RWPE2 (cell line): ENCODE data around the gene ASCL5.
A peak's percentile ranks its signal among the peaks of the same experiment; 100 is the strongest.

Experiments
- ATAC-seq: fragments of 200-7000 bp; cut with Tn5 transposase; 3 replicates; pipeline ENCODE4 v1.9.1; 2021; ENCODE audit warnings: low read depth
- DNase-seq: peaks from one replicate; pipeline ENCODE4 v3.0.0-alpha.2; 2020; ENCODE audit warnings: low spot score
- H3K27ac ChIP-seq: fragments of 450-650 bp; 2 replicates; pipeline ENCODE4 v1.5.1; 2017; ENCODE audit warnings: mild to moderate bottlenecking; ENCODE audit not compliant: poor library complexity, severe bottlenecking
- H3K27me3 ChIP-seq: fragments of 250-450 bp; sonication (Bioruptor Pico); 2 replicates; pipeline ENCODE4 v1.5.1; 2021; ENCODE audit warnings: mild to moderate bottlenecking, moderate library complexity; ENCODE audit not compliant: insufficient read depth, poor library complexity, severe bottlenecking
- H3K36me3 ChIP-seq: fragments of 250-450 bp; sonication (Bioruptor Pico); 2 replicates; pipeline ENCODE4 v1.5.1; 2020; ENCODE audit warnings: low read depth, mild to moderate bottlenecking, moderate library complexity
- H3K4me1 ChIP-seq: fragments of 250-450 bp; sonication (Bioruptor Pico); 2 replicates; pipeline ENCODE4 v1.5.1; 2021; ENCODE audit warnings: mild to moderate bottlenecking, moderate library complexity; ENCODE audit not compliant: insufficient read depth, poor library complexity, severe bottlenecking
- H3K4me3 ChIP-seq: fragments of 250-450 bp; sonication (Bioruptor Pico); 2 replicates; pipeline ENCODE4 v1.5.1; 2021; ENCODE audit warnings: mild to moderate bottlenecking, moderate library complexity; ENCODE audit not compliant: severe bottlenecking
- H3K9me3 ChIP-seq: fragments of 250-450 bp; sonication (Bioruptor Pico); 2 replicates; pipeline ENCODE4 v1.5.1; 2021; ENCODE audit warnings: mild to moderate bottlenecking, moderate library complexity; ENCODE audit not compliant: severe bottlenecking
- TF ChIP-seq, protein P1 (sequence below): fragments of 450-650 bp; IDR thresholded peaks from one replicate; pipeline ENCODE4 v1.5.1; 2017; ENCODE audit warnings: mild to moderate bottlenecking, moderate library complexity; ENCODE audit not compliant: poor library complexity, severe bottlenecking

Gene ASCL5

DNA sequence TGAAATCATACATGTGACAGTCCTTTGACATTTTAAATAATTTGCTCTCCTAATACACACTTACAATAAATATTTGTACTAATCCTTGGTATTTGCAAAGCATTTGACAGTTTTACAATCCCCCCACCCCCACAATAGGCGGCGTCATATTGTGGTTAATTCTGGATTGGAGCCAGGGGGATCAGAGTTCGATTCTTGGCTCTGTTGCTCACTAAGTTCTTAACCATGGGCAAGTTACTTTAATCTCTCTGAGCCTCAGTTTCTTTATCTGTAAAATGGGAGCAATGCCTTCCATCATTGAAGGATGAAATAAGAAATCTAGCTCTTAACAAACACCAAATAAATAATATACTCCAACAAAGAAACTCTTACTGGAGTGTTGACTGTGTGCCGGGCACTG lies 38.6 kb downstream of the ASCL5 start:
- no peaks in the 10 kb centered on the region for H3K27me3 ChIP-seq
- H3K27ac ChIP-seq, result no peak overlapping the region
- ATAC-seq, result no peak
- H3K36me3 ChIP-seq, result no peaks in the 10 kb centered on the region
- DNase-seq, result no peak
- H3K4me1 ChIP-seq, result no peaks in the 10 kb centered on the region
- TF ChIP-seq, protein P1, sequence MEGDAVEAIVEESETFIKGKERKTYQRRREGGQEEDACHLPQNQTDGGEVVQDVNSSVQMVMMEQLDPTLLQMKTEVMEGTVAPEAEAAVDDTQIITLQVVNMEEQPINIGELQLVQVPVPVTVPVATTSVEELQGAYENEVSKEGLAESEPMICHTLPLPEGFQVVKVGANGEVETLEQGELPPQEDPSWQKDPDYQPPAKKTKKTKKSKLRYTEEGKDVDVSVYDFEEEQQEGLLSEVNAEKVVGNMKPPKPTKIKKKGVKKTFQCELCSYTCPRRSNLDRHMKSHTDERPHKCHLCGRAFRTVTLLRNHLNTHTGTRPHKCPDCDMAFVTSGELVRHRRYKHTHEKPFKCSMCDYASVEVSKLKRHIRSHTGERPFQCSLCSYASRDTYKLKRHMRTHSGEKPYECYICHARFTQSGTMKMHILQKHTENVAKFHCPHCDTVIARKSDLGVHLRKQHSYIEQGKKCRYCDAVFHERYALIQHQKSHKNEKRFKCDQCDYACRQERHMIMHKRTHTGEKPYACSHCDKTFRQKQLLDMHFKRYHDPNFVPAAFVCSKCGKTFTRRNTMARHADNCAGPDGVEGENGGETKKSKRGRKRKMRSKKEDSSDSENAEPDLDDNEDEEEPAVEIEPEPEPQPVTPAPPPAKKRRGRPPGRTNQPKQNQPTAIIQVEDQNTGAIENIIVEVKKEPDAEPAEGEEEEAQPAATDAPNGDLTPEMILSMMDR, result no peak
- no peaks in the 10 kb centered on the region for H3K9me3 ChIP-seq
- no peak overlapping the region for H3K4me3 ChIP-seq

DNA sequence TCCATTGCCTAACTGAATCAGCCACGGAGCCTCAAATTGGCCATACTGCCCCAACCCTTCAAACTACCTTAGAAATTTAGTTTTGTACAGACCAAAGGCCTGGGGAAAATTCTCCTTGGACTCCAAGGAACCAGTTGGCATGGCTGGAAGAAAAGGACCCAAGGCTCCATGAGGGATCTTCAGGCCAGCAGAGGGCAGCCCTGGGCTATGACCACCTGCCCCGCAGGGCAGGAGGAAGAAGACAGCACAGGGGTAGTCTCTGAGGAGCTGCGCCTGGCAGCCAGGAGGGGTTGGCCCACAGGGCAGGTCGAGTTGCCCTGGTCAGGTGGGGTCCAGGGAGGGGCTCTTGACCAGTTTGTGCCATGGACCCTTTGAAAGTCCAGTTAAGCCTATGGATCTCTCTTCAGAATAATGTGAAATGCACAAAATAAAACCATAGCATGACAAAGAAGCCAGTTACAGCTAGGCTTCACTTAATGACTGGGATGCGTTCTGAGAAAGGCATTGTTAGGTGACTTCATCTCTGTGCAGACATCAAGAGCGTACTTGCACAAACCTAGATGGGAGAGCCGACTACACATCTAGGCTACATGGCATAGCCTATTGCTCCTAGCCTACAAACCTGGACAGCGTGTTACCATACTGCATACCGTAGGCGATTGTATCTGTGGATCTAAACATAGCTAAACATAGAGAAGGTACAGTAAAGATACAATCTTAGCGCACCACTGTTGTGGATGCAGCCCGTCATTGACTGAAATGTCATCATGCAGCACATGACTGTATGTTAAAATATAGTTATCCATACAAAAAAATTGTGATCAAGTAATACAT lies 40.9 kb downstream of the ASCL5 start:
- ATAC-seq (peak; percentile 84), DNase-seq (no peak)
- Histone ChIP-seq H3K4me1 (no peaks in the 10 kb centered on the region), H3K9me3 (no peaks in the 10 kb centered on the region), H3K4me3 (no peak overlapping the region), H3K36me3 (no peaks in the 10 kb centered on the region), H3K27me3 (no peaks in the 10 kb centered on the region), H3K27ac (no peak overlapping the region)
- TF ChIP-seq, protein P1, result peak; percentile 76

DNA sequence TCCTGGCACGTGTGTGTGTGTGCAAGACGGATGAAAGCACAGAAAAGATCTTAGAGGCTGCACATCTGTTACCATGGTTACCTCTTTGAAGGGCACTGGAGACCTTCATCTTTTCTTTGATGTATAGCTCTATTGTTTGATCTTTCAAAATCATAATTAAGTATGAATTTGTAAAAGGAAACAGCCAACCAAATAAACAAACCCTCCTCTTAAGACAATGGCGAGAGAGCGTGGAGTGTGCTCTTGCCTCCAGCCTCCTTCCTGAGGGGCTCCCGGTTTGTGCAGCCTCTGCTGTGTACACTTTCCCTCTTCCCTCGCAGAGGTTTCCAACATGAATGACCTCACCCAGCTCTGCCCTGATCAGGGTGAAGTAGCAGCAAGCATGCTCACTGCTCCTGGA lies 42.7 kb downstream of the ASCL5 start:
- H3K4me3 ChIP-seq, result no peak overlapping the region
- no peaks in the 10 kb centered on the region for H3K36me3 ChIP-seq
- no peaks in the 10 kb centered on the region for H3K27me3 ChIP-seq
- H3K9me3 ChIP-seq, result no peaks in the 10 kb centered on the region
- TF ChIP-seq, protein P1, result no peak
- ATAC-seq, result no peak
- DNase-seq, result no peak
- H3K27ac ChIP-seq, result no peak overlapping the region
- no peaks in the 10 kb centered on the region for H3K4me1 ChIP-seq

- ATAC-seq (no peak), DNase-seq (no peak)
- no peaks in the 10 kb centered on the region for H3K27me3 ChIP-seq
- no peaks in the 10 kb centered on the region for H3K36me3 ChIP-seq
- H3K27ac ChIP-seq, result no peak overlapping the region
- H3K4me1 ChIP-seq, result no peaks in the 10 kb centered on the region
- H3K4me3 ChIP-seq, result no peak overlapping the region
- H3K9me3 ChIP-seq, result no peaks in the 10 kb centered on the region
- TF ChIP-seq, protein P1, result no peak
These were observed 43.2 kb downstream of the ASCL5 start for GRCh38 chr1:201083741-201084140.

DNA sequence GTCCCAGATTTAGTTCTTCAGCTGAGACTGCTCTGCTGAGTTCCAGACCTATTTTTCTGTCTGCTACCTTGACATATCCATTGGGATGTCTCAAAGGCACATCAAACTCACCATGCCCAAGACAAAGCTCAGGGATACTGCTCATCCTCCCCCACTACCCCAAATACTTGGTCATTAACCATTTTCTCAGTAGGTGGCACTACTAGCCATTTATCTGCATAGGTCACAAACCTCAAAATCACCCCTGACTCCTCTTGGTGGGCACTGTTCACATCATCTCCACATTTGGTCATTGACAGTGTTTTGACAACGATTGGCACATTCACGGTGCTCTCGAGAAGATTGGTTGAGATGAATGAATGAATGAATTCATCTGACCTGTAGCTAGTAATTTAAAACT lies 46.8 kb downstream of the ASCL5 start:
- no peaks in the 10 kb centered on the region for H3K27me3 ChIP-seq
- TF ChIP-seq, protein P1, result peak; percentile 9

More for the DNA sequence above, 46.8 kb downstream of the ASCL5 start:
- no peaks in the 10 kb centered on the region for H3K9me3 ChIP-seq
- no peak for DNase-seq
- H3K27ac ChIP-seq, result no peak overlapping the region
- H3K36me3 ChIP-seq, result no peaks in the 10 kb centered on the region
- no peak overlapping the region for H3K4me3 ChIP-seq
- no peak for ATAC-seq
- no peaks in the 10 kb centered on the region for H3K4me1 ChIP-seq
